Body of pancreas (tissue), 4 donors: ENCODE measurements around the gene LNX1.

ENCODE experiments used
- CTCF ChIP-seq, 7 experiments: fragments of 450-650 bp in 4 of 7; fragments of 200-600 bp in 3 of 7; sonication (generic) in 3 of 7; IDR thresholded peaks; one replicate each; pipeline ENCODE4 v1.5.1; 2016 to 2019; ENCODE audit warnings: antibody characterized with exemption in 7 of 7
- POLR2A ChIP-seq, 3 donors: fragments of 450-650 bp; IDR thresholded peaks; one replicate each; pipeline ENCODE4 v1.6.1; 2016; ENCODE audit warnings: antibody characterized with exemption in 3 of 3, mild to moderate bottlenecking in 2 of 3

DNA sequence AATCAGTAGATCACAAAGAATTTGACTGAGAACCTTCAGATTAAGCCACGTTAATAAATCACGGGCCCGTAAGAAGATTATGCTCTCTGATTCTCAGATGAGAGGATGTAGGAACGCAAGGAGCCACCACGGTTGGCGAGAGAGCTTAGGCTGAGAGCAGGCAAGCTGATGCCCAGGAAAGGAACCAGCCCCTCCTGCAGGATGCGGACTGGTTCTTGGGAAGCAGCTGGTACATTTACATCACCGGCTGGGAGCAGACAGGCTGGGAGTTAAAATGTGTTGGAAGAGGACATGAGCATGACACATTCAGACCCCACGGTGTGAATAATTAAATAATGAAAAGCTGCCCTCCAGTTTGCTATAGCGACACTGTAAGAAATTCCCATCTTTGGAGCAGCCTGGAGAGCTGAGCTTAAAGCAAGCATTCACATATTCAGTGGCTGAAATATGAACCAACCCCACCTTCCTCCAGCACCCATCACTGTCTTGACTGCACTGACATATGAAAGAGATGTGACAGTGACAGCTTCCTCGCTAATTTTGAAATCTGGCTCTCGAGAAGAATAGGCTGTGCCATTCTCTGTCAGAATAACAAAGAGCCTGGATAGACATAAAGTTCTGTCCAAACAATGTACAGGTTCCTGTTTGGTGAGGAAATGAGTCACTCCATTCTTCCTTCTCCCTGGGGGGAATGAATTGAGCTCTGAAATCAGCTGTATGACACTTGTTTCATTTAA, 33.1 kb downstream of the LNX1 start:
- TF ChIP-seq CTCF (IDR thresholded peaks at IDR 0.05) (no peak), POLR2A (IDR thresholded peaks at IDR 0.05) (no peak)
